ENCODE data around the gene CHRNB4.

Gene CHRNB4

DNA sequence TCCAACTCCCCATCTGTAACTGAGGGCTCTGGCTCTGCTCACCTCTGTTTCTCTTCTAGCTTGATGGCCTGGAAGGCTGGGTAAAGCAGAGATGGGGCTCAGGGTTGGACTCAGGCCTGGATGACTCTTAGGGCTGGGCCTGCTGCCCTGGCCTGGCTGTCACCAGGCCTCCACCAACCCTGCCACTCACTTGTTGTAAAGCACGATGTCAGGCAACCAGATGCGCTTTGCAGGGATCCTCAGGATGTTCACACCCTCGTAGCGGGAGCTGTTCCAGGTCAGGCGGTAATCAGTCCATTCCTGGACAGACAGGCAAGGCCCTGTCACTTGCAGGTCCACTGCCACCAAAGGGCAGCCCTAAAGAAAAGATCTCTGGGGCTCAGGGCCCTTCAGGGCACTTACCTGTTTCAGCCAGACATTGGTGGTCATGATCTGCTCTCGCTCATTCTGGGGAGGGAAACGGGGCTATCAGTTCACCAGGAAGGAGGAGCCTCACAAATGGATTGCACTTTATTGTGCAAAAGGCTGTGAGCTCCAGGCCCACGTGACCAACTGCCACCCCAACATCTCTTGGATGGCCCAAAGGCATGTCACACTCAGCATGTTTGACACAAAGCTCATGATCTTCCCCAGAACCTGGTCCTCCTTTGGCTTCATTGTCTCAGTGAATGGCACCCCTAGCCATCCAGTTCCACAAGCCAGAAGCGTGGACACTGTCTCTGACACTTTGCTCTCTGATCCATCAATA, 9.9 kb downstream of the CHRNB4 start:
- Histone ChIP-seq H2AFZ (no peak overlapping the region), H3K79me2 (no peaks in the 10 kb centered on the region), H3K9ac (no peak overlapping the region), H3K36me3 (ENCODE audit: control insufficient read depth, insufficient read depth, low read length) (no peaks in the 10 kb centered on the region), H3K4me3 (ENCODE audit: low read depth, low read length) (no peak overlapping the region), H3K9me3 (ENCODE audit: control insufficient read depth, low read length) (no peaks in the 10 kb centered on the region), H3K27ac (no peak overlapping the region), H3K27me3 (ENCODE audit: control insufficient read depth, insufficient read depth, low read length) (no peaks in the 10 kb centered on the region), H3K4me2 (ENCODE audit: low read length) (no peak overlapping the region), H3K4me1 (no peaks in the 10 kb centered on the region)
- TF ChIP-seq, protein P1, sequence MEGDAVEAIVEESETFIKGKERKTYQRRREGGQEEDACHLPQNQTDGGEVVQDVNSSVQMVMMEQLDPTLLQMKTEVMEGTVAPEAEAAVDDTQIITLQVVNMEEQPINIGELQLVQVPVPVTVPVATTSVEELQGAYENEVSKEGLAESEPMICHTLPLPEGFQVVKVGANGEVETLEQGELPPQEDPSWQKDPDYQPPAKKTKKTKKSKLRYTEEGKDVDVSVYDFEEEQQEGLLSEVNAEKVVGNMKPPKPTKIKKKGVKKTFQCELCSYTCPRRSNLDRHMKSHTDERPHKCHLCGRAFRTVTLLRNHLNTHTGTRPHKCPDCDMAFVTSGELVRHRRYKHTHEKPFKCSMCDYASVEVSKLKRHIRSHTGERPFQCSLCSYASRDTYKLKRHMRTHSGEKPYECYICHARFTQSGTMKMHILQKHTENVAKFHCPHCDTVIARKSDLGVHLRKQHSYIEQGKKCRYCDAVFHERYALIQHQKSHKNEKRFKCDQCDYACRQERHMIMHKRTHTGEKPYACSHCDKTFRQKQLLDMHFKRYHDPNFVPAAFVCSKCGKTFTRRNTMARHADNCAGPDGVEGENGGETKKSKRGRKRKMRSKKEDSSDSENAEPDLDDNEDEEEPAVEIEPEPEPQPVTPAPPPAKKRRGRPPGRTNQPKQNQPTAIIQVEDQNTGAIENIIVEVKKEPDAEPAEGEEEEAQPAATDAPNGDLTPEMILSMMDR (IDR thresholded peaks at IDR 0.05): no peak

- Histone ChIP-seq H2AFZ (no peak overlapping the region), H3K79me2 (no peaks in the 10 kb centered on the region), H3K36me3 (ENCODE audit: control insufficient read depth, insufficient read depth, low read length) (no peaks in the 10 kb centered on the region), H3K27me3 (ENCODE audit: control insufficient read depth, insufficient read depth, low read length) (no peaks in the 10 kb centered on the region), H3K9me3 (ENCODE audit: control insufficient read depth, low read length) (no peaks in the 10 kb centered on the region), H3K4me2 (ENCODE audit: low read length) (no peak overlapping the region), H3K4me1 (no peaks in the 10 kb centered on the region), H3K27ac (no peak overlapping the region), H3K9ac (no peak overlapping the region), H3K4me3 (ENCODE audit: low read depth, low read length) (no peak overlapping the region)
- TF ChIP-seq, protein P1 (IDR thresholded peaks at IDR 0.05): no peak
These were observed 11.3 kb downstream of the CHRNB4 start for GRCh38 chr15:78629716-78630065.

DNA sequence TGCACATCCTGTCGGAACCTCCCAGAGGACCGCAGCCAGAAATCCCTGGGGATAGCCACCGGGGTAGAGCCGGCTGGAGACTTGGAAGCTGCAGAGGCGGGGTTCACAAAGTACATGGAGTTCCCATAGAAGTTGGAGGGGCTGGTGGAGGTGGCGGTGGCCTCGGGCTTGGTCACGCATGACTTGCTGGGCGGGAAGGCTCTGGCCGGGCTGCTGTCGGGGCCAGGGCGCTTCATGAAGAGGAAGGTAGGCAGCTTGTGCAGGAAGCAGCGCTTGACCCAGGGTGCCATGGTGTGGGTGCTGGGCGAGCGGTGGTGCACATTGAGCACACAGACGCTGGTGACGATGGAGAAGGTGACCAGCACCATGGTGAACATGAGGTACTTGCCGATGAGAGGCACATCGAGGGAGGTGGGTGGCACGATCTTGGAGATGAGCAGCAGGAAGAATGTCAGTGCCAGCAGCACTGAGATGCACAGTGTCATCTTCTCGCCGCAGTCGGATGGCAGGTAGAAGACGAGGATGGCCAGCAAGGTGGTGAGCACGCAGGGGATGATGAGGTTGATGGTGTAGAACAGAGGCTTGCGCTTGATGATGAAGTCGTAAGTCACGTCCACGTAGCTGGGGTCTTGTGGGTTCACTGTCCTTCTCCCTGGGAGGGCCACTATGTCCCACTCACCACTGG, 11.8 kb downstream of the CHRNB4 start:
- H3K4me2 ChIP-seq (ENCODE audit: low read length): no peak overlapping the region
- no peaks in the 10 kb centered on the region for H3K9me3 ChIP-seq (ENCODE audit: control insufficient read depth, low read length)
- TF ChIP-seq, protein P1 (IDR thresholded peaks at IDR 0.05): no peak
- no peaks in the 10 kb centered on the region for H3K4me1 ChIP-seq
- no peaks in the 10 kb centered on the region for H3K27me3 ChIP-seq (ENCODE audit: control insufficient read depth, insufficient read depth, low read length)
- no peak overlapping the region for H3K4me3 ChIP-seq (ENCODE audit: low read depth, low read length)
- no peaks in the 10 kb centered on the region for H3K79me2 ChIP-seq
- H3K27ac ChIP-seq: no peak overlapping the region
- no peak overlapping the region for H2AFZ ChIP-seq
- H3K36me3 ChIP-seq (ENCODE audit: control insufficient read depth, insufficient read depth, low read length): no peaks in the 10 kb centered on the region
- H3K9ac ChIP-seq: no peak overlapping the region

DNA sequence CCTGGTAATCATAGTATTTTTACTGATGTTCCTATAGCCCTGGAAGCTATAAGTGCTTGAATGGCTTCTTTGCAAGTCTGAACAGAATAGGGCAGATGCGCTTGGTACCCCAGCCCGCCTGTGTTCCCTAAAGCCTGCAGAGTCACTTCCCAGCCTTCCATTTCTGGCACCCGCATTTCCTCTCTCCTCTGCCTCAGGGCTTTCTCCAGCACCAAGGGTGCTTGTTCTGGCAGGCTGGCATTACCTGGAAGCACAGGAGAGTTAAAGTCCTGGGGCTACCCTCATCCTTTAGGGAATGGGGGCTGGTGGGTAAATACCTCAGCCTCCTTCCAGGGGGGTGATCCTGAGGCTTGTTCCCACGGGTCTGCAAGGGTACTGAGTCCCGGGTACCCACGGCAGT, 12.8 kb downstream of the CHRNB4 start:
- Histone ChIP-seq H3K4me1 (no peaks in the 10 kb centered on the region), H3K4me3 (ENCODE audit: low read depth, low read length) (no peak overlapping the region), H3K36me3 (ENCODE audit: control insufficient read depth, insufficient read depth, low read length) (no peaks in the 10 kb centered on the region), H3K27ac (no peak overlapping the region), H3K9me3 (ENCODE audit: control insufficient read depth, low read length) (no peaks in the 10 kb centered on the region), H2AFZ (no peak overlapping the region), H3K4me2 (ENCODE audit: low read length) (no peak overlapping the region), H3K27me3 (ENCODE audit: control insufficient read depth, insufficient read depth, low read length) (no peaks in the 10 kb centered on the region), H3K79me2 (no peaks in the 10 kb centered on the region), H3K9ac (no peak overlapping the region)
- TF ChIP-seq, protein P1 (IDR thresholded peaks at IDR 0.05): no peak

Data from parathyroid adenoma (tissue), 2 donors.